ENCODE data around the gene MMP23B.

The MMP23B gene

GRCh38 chr1:1602968-1603506 lies 28.9 kb upstream of the MMP23B start:
- no peak for DNase-seq (ENCODE audit: low read depth, low spot score)

- no peak for DNase-seq (ENCODE audit: low read depth, low spot score)
Observed at GRCh38 chr1:1603671-1604373, 28.2 kb upstream of the MMP23B start.

GRCh38 chr1:1604374-1605033 lies 27.5 kb upstream of the MMP23B start:
- DNase-seq (ENCODE audit: low read depth, low spot score) = no peak

DNA sequence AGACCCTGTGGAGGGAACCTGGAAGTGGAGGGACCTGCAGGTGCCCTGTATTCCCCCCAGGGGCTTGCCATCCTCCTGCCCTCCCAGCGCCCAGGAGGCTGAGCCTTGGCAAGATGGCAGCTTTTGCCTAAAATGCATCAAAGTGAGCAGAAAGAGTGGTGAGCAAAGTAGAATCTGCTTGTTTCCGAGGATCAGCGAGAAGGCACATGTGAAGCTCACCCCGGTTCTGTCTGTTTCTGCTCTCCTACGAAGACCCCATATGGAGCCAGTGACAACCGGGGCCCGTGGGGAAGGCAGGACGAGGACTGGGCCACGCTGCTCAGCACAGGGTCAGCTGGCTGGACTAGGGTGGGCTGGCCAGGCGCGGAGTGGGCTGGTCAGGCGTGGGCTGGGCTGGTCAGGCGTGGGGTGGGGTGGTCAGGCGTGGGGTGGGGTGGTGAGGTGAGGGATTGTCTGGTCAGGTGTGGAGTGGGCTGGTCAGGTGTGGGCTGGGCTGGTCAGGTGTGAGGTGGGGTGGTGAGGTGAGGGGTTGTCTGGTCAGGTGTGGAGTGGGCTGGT lies 26.9 kb upstream of the MMP23B start:
- DNase-seq (ENCODE audit: low read depth, low spot score) = no peak

GRCh38 chr1:1605724-1606123 lies 26.2 kb upstream of the MMP23B start:
- no peak for DNase-seq (ENCODE audit: low read depth, low spot score)

GRCh38 chr1:1606232-1606631 lies 25.7 kb upstream of the MMP23B start:
- DNase-seq (ENCODE audit: low read depth, low spot score) = no peak

- no peak for DNase-seq (ENCODE audit: low read depth, low spot score)
Observed at GRCh38 chr1:1609822-1610485, 22.0 kb upstream of the MMP23B start.

DNA sequence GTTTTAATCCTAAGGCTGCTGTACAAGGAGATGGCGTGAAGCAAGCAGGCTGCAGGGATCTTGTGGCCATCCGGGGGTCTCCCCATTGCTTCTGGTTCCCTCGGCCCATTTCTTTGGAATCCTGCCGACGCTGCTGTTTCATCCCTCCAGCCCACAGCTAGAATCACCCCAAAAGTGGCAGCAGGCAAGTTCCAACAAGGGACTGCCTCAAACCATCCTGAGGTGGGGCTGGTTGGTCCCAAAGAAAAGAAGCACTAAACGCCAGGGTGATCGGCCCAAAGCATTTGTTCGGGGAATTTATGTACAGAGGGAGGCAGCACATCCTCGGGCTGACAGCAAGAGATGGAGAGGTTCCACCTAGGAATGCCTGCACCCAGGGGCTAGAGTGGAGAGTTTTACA lies 21.2 kb upstream of the MMP23B start:
- DNase-seq (ENCODE audit: low read depth, low spot score) = no peak

DNA sequence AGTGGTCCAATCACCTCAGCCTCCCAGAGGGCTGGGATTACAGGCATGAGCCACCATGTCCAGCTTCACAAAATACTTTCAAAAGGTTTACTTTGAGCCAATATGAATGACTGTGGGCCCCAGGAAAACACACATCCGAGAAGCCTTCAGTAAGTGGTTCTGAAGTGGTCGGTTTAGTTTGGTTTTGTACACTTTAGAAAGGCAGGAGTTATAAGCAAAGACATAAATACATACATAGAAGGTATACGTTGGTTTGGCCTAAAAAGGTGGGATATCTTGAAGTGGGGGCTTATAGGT lies 19.9 kb upstream of the MMP23B start:
- DNase-seq (ENCODE audit: low read depth, low spot score) = no peak

DNA sequence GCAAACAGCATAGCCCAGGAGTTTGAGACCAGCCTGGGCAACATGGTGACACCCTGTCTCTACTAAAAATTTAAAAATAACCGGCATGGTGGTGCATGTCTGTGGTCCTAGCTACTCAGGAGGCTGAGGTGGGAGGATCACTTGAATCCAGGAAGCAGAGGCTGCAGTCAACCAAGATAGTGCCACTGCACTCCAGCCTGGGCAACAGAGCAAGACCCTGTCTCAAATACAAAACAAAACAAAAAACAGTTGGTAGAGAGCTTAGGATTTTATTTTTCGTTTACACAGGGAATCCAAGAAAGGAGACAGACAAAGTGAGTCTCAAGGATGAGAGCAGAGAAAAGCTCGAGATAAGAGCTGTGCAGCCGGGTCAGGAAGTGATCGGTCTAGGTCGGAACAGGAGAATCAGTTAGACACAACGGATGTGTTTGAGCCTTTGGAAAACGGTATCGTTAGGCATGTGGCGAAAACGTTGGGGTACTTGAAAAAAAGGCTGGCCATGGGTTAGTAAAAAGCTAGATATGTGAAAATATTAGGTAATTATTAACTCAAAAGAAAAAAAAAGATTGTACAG lies 18.4 kb upstream of the MMP23B start:
- no peak for DNase-seq (ENCODE audit: low read depth, low spot score)

DNA sequence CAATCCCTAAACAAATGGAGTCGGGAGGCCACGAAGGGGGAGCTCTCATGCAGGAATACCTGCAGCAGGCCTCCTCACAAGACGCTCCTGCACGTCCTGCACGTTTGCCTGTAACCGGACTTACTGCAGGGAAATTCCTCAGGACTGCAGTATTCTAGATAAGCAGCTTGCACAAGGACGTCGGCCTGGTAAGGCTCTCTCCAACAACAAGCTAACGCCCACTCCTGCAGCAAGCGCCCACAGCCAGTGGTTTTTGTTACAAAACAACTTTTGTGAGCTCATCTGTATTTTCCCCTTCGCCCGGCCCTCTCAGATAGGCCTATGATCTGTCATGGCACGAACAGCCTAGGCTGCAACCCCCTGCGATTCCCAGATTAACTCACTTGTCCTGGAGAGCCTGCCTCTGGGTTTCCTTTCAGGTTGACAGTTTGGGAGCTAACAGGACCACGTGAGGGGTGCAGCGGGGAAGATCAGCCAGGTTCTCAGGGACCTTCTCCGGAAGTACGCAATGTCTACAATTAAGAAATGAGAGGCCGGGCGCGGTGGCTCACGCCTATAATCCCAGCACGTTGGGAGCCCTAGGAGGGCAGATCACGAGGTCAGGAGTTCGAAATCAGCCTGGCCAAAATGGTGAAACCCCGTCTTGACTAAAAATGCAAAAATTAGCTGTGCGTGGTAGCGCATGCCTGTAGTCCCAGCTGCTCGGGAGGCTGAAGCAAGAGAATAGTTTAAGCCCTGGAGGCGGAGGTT lies 17.6 kb upstream of the MMP23B start:
- peak; percentile 42 for DNase-seq (ENCODE audit: low read depth, low spot score)

DNA sequence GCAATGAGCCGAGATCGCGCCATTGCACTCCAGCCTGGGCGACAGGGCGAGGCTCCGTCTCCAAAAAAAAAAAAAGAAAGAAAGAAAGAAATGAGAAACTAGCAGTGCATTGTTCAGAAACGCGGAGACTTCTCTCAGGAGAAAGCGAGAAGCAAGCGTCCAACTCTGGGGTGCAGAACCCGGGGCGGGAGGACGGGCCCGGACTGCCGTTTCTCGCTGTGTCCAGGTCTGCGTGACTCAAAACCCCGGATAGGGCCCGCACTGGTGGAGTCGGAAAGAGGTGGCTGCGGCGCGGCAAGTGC lies 17.1 kb upstream of the MMP23B start:
- DNase-seq (ENCODE audit: low read depth, low spot score) = no peak

DNA sequence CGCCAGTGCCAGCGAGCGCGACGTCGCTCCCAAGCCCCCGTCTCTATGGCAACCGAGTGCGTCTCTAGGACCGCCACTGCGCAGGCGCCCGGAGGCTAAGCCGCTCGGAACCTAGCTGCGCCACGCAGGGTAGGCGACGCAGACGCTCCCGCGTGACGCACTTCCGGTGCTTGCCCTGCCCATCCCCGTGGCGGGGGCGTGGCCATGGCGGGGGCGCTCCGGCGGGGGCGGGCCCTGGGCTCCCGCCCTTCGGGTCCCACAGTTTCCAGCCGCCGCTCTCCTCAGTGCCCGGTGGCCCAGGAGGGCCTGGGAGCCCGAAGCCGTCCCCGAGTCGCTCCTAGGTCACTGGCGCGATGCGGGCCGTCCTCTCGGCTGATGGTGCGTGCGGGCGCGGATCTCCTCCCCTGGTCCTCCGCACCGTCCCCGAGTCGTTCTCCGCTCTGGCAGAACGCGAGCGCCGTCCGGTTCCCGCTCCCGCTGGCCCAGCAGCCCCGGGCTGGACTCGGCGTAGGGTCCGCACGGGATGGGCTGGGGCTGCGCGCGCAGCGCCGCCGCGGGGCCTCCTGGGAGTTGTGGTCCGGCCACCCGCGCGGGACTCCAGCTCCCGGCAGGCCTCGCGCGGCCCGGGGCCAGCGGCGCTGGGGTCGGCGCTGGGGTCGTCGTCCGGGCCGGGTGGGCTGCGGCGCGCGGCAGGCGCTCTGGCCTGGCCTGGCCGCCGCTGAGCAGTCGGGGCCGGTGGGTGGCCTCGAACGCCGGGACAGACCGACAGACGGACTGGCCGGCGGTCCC lies 16.5 kb upstream of the MMP23B start, which contains the start of gene MIB2:
TSS of gene MIB2 (plus strand) at position 245 of the 789 bp plus-strand sequence. CDS start 7,953 bp downstream, outside the sequence.
- peak; percentile 90 for DNase-seq (ENCODE audit: low read depth, low spot score)

GRCh38 chr1:1616045-1616790 lies 15.8 kb upstream of the MMP23B start:
- DNase-seq (ENCODE audit: low read depth, low spot score) = no peak

- DNase-seq (ENCODE audit: low read depth, low spot score) = no peak
Observed at GRCh38 chr1:1616838-1617237, 15.1 kb upstream of the MMP23B start.

DNA sequence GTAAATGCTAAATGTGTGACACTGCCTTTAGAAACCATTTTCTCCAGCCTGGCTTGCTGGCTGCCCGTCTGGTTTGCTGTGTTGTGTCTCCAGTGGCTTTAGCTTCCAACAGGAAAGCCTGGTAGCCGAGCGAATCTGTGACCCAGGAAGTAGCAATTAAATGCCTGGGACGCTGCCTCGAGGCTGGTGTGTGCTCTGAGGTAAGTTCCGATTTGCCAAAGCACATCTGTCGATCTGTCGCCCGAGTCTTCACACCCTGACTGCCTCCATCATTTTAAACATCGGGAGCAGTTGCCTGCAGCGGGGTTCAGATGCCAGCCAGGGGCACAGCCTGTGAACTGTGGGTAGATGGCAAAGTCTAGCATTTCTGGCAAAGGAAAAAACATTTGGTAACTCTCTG lies 14.5 kb upstream of the MMP23B start:
- no peak for DNase-seq (ENCODE audit: low read depth, low spot score)

DNA sequence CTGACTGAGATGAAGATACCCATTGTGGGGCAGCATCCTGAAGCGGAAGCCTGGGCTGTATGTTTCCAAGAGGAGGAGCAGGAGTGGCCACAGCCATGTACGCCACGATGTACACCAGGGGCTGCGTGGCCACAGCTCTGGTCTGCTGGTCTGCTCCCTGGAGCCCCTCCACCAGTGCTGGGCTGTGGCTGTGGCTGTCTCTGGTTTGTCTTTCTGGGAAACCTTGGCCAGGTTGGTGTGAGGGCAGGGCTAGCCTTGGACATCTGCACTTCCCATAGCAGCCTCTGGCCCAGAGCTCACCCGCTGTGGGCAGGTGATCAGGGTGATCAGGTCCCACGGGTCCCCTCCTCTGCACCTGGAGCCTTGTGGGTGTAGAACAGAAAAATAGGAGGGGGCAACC lies 14.0 kb upstream of the MMP23B start:
- no peak for DNase-seq (ENCODE audit: low read depth, low spot score)

- no peak for DNase-seq (ENCODE audit: low read depth, low spot score)
Observed at GRCh38 chr1:1618396-1619068, 13.4 kb upstream of the MMP23B start.

DNA sequence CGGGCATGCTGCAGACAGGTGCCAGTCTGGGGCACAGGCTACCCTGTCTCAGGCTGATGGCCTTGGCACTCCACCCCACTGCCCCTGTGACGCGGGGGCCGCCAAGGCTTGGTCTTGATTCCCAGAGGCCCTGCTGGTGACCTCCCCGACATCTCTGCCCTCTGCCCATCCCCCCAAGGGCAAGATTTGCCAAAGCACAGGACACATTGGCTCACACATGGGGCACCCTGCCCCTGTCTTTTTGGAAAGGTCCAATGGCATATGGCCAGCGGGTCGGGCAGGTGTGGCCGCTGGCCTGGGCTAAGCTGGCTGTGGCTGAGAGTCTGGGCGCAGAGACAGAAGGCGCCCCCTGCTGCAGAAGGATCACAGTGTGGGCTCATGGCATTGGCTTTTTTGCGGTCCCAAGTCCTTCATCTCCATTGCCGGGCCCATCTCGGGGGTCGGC lies 12.0 kb upstream of the MMP23B start:
- no peak for DNase-seq (ENCODE audit: low read depth, low spot score)

All from activated naive CD8-positive, alpha-beta T cell treated with anti-CD3 and anti-CD28 coated beads, Interleukin-2, amount 50 U/mL, for 16 hours (primary cell).